AG09309 (cell line): ENCODE data around the gene OR12D1.
"Not testable (repeated sequence)": the region's sequence is repeated elsewhere in the genome, so short reads cannot be mapped to it uniquely, and the experiment has no call there.

ENCODE experiments used
- DNase-seq: peaks from one replicate; pipeline ENCODE4 v3.0.0-alpha.2; 2010; ENCODE audit warnings: low read depth
- H3K4me3 ChIP-seq: 2 replicates; pipeline ENCODE4 v1.5.1; 2011; ENCODE audit warnings: mild to moderate bottlenecking, low read depth, low read length, moderate library complexity; ENCODE audit not compliant: control insufficient read depth
- CTCF ChIP-seq: IDR thresholded peaks from 2 replicates; pipeline ENCODE4 v1.5.1; 2011; ENCODE audit warnings: mild to moderate bottlenecking, low read depth, low read length, inconsistent platforms; ENCODE audit not compliant: insufficient read depth, control insufficient read depth; ENCODE audit errors: missing control alignments

OR12D1 gene

GRCh38 chr6:29439006-29439405, 24.3 kb downstream of the OR12D1 start, which contains the start of gene OR10C1:
TSS of gene OR10C1 (plus strand) at chr6:29439306. CDS start at chr6:29440016, 710 bp downstream.
- DNase-seq, result no peak
- TF ChIP-seq CTCF, result no peak
- no peak within 1 kb of the TSS for H3K4me3 ChIP-seq

GRCh38 chr6:29442719-29443118, 28.0 kb downstream of the OR12D1 start:
- TF ChIP-seq CTCF, result no peak
- H3K4me3 ChIP-seq, result no peak overlapping the region
- DNase-seq, result no peak

GRCh38 chr6:29444031-29444430, 29.3 kb downstream of the OR12D1 start:
- not testable (repeated sequence) for H3K4me3 ChIP-seq, DNase-seq

- H3K4me3 ChIP-seq, result no peak overlapping the region
- no peak for TF ChIP-seq CTCF
- no peak for DNase-seq
Observed at GRCh38 chr6:29447670-29448069, 32.9 kb downstream of the OR12D1 start.

GRCh38 chr6:29451471-29452193, 36.9 kb downstream of the OR12D1 start:
- no peak for DNase-seq
- H3K4me3 ChIP-seq, result no peak overlapping the region
- no peak for TF ChIP-seq CTCF

- no peak within 1 kb of the TSS for H3K4me3 ChIP-seq
- DNase-seq, result no peak
- no peak for TF ChIP-seq CTCF
Observed at GRCh38 chr6:29456971-29457370, 42.2 kb downstream of the OR12D1 start, which contains the start of the genes OR11A1 and OR2H1. TSS of gene OR11A1 (minus strand) at chr6:29457071. CDS start at chr6:29427641, 29,430 bp downstream. TSS of gene OR2H1 (plus strand) at chr6:29457155. CDS start at chr6:29461770, 4,615 bp downstream.

GRCh38 chr6:29461021-29461814, 46.5 kb downstream of the OR12D1 start:
- DNase-seq, result no peak
- no peak for TF ChIP-seq CTCF
- H3K4me3 ChIP-seq, result no peak overlapping the region
